ENCODE measurements around the gene RAP2A.

DNA sequence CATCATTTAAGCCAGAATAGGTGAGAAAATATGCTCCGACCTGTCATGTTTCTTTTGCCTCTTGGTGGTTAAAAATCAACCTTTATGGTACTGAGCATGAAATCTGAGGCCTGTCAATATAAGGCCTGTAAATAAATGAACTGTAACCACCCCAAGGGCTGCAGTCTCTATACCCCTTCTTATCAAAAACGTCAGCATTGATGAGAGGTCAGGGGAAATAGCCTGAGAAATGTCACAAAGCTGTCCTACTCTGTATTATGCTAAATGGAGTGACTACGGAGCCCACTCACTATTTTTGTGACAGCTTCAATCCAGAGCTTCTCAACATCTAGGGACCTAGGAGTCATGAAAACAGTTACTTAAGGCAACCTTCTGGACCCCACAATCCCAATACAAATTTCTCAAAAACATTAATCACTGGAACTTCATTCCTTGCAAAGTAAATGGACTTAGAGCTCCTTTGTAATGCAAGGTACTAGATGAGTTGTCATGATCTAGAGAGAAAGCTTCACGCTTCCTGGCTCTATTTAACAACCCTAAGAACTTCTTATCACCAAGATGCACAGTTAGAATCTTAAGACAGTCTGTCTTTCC is 2.7 kb upstream of the RAP2A start:
- TF ChIP-seq LEF1 (IDR thresholded peaks at IDR 0.05; ENCODE audit: borderline replicate concordance) (no peak), BHLHE40 (IDR thresholded peaks at IDR 0.05; ENCODE audit: borderline replicate concordance) (no peak), SUZ12 (IDR thresholded peaks at IDR 0.05) (no peak)
